GM19025 (cell line): ENCODE results near the gene TBL1Y.
"Not testable (repeated sequence)": the region's sequence is repeated elsewhere in the genome, so short reads cannot be mapped to it uniquely, and the experiment has no call there.

Experiments used
- ATAC-seq: cut with Tn5 transposase; IDR thresholded peaks from one replicate; pipeline ENCODE4 v1.9.1; 2021; ENCODE audit warnings: mild to moderate bottlenecking, low read depth, moderate library complexity; ENCODE audit not compliant: unreplicated experiment

The TBL1Y gene

GRCh38 chrY:6910372-6911252 lies at the start of gene TBL1Y:
TBL1Y (plus strand) TSS chrY:6910697; CDS start chrY:7025085, 114,388 bp downstream.
- no peak for ATAC-seq

GRCh38 chrY:6894496-6894895 lies 16.0 kb upstream of the TBL1Y start:
- no peak for ATAC-seq

GRCh38 chrY:6895236-6895635 lies 15.3 kb upstream of the TBL1Y start:
- ATAC-seq = no peak

- ATAC-seq = not testable (repeated sequence)
Observed at GRCh38 chrY:6902116-6902515, 8.4 kb upstream of the TBL1Y start.

GRCh38 chrY:6907591-6907990 lies 2.9 kb upstream of the TBL1Y start:
- ATAC-seq = no peak

GRCh38 chrY:6908021-6908420 lies 2.5 kb upstream of the TBL1Y start:
- ATAC-seq = not testable (repeated sequence)

GRCh38 chrY:6909118-6909521 lies 1.4 kb upstream of the TBL1Y start:
- ATAC-seq = no peak

GRCh38 chrY:6909856-6910255 lies 641 bp upstream of the TBL1Y start:
- ATAC-seq = no peak

- ATAC-seq = no peak
Observed at GRCh38 chrY:6911253-6911881, 870 bp downstream of the TBL1Y start, which contains the start of gene AMELY. AMELY (minus strand) TSS chrY:6911752; CDS start chrY:6872608, 39,144 bp downstream.

GRCh38 chrY:6913362-6913761 lies 2.9 kb downstream of the TBL1Y start:
- no peak for ATAC-seq

- ATAC-seq = no peak
Observed at GRCh38 chrY:6921061-6921460, 10.6 kb downstream of the TBL1Y start.

- no peak for ATAC-seq
Observed at GRCh38 chrY:6928265-6928664, 17.8 kb downstream of the TBL1Y start.

GRCh38 chrY:6929237-6929636 lies 18.7 kb downstream of the TBL1Y start:
- no peak for ATAC-seq

GRCh38 chrY:6931779-6932396 lies 21.4 kb downstream of the TBL1Y start:
- ATAC-seq = no peak

- no peak for ATAC-seq
Observed at GRCh38 chrY:6935497-6935896, 25.0 kb downstream of the TBL1Y start.

GRCh38 chrY:6947695-6948094 lies 37.2 kb downstream of the TBL1Y start:
- ATAC-seq = no peak

GRCh38 chrY:6948378-6948777 lies 37.9 kb downstream of the TBL1Y start:
- ATAC-seq = no peak

GRCh38 chrY:6949947-6950346 lies 39.5 kb downstream of the TBL1Y start:
- no peak for ATAC-seq

GRCh38 chrY:6964732-6965131 lies 54.2 kb downstream of the TBL1Y start:
- ATAC-seq = no peak

- ATAC-seq = no peak
Observed at GRCh38 chrY:6966521-6966920, 56.0 kb downstream of the TBL1Y start.

GRCh38 chrY:6967736-6968135 lies 57.2 kb downstream of the TBL1Y start:
- ATAC-seq = no peak
